HG02943 (cell line): ENCODE data around the gene TM9SF3.

Experiments
- ATAC-seq: cut with Tn5 transposase; IDR thresholded peaks from one replicate; pipeline ENCODE4 v1.9.1; 2021; ENCODE audit warnings: mild to moderate bottlenecking, low read depth, moderate library complexity; ENCODE audit not compliant: unreplicated experiment

TM9SF3 gene

GRCh38 chr10:96513305-96513697, 73.5 kb downstream of the TM9SF3 start:
- ATAC-seq = no peak

GRCh38 chr10:96512524-96513304, 74.1 kb downstream of the TM9SF3 start:
- ATAC-seq = no peak

GRCh38 chr10:96511044-96511945, 75.5 kb downstream of the TM9SF3 start:
- ATAC-seq = no peak

GRCh38 chr10:96509017-96509641, 77.7 kb downstream of the TM9SF3 start:
- ATAC-seq = no peak

- ATAC-seq = no peak
Observed at GRCh38 chr10:96507044-96507443, 79.8 kb downstream of the TM9SF3 start.

- no peak for ATAC-seq
Observed at GRCh38 chr10:96505150-96506136, 81.4 kb downstream of the TM9SF3 start.

GRCh38 chr10:96502561-96503282, 84.1 kb downstream of the TM9SF3 start:
- ATAC-seq = no peak

GRCh38 chr10:96501985-96502384, 84.8 kb downstream of the TM9SF3 start:
- ATAC-seq = no peak

GRCh38 chr10:96500519-96500918, 86.3 kb downstream of the TM9SF3 start:
- no peak for ATAC-seq

- no peak for ATAC-seq
Observed at GRCh38 chr10:96500050-96500449, 86.8 kb downstream of the TM9SF3 start.

GRCh38 chr10:96497391-96497790, 89.4 kb downstream of the TM9SF3 start:
- ATAC-seq = no peak

GRCh38 chr10:96496281-96496925, 90.4 kb downstream of the TM9SF3 start:
- ATAC-seq = no peak

GRCh38 chr10:96495544-96495943, 91.3 kb downstream of the TM9SF3 start:
- no peak for ATAC-seq

GRCh38 chr10:96494694-96495093, 92.1 kb downstream of the TM9SF3 start:
- ATAC-seq = no peak

GRCh38 chr10:96493871-96494525, 92.8 kb downstream of the TM9SF3 start:
- ATAC-seq = no peak

GRCh38 chr10:96493254-96493653, 93.6 kb downstream of the TM9SF3 start:
- no peak for ATAC-seq

GRCh38 chr10:96491303-96491702, 95.5 kb downstream of the TM9SF3 start:
- ATAC-seq = no peak

- no peak for ATAC-seq
Observed at GRCh38 chr10:96488161-96488935, 98.5 kb downstream of the TM9SF3 start.
